ENCODE measurements around the gene MTMR1.

DNA sequence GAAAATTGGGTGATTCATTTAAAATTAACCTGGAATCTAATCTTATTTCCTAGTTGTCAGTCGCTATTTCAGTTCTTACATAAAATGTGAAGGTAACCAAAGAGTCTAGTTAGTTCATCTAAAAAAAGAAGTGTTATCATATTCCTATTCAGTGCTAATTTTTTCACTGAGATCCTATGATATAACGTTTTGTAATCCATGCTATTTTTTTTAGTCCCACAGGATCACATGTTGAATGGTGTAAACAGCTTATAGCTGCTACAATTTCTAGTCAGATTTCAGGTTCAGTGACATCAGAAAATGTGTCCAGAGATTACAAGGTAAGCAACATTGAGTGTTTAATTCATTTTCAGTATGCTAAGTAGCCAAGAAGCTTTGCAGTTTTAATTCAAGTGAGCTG lies 5.8 kb downstream of the MTMR1 start:
- TF ChIP-seq POLR2AphosphoS5 (IDR thresholded peaks at IDR 0.05; ENCODE audit: low read depth, low read length): no peak
- TF ChIP-seq TAF1 (IDR thresholded peaks at IDR 0.05; ENCODE audit: borderline replicate concordance, insufficient read depth, low read length): no peak
